ENCODE results near the gene QDPR.
"Not testable (repeated sequence)": the region's sequence is repeated elsewhere in the genome, so short reads cannot be mapped to it uniquely, and the experiment has no call there.

QDPR gene

GRCh38 chr4:17492058-17492741 lies 19.7 kb downstream of the QDPR start:
- no peak for DNase-seq (ENCODE audit: low read depth in 2 of 2)

GRCh38 chr4:17491196-17491595 lies 20.7 kb downstream of the QDPR start:
- no peak for DNase-seq (ENCODE audit: low read depth in 2 of 2)

GRCh38 chr4:17490575-17491059 lies 21.3 kb downstream of the QDPR start:
- no peak for DNase-seq (ENCODE audit: low read depth in 2 of 2)

GRCh38 chr4:17489721-17490120 lies 22.2 kb downstream of the QDPR start:
- DNase-seq (ENCODE audit: low read depth in 2 of 2): no peak

GRCh38 chr4:17489123-17489522 lies 22.8 kb downstream of the QDPR start:
- DNase-seq (ENCODE audit: low read depth in 2 of 2): no peak

GRCh38 chr4:17482716-17483115 lies 29.2 kb downstream of the QDPR start:
- DNase-seq (ENCODE audit: low read depth in 2 of 2): no peak

GRCh38 chr4:17480955-17481354 lies 30.9 kb downstream of the QDPR start:
- no peak for DNase-seq (ENCODE audit: low read depth in 2 of 2)

- no peak for DNase-seq (ENCODE audit: low read depth in 2 of 2)
Observed at GRCh38 chr4:17480210-17480927, 31.5 kb downstream of the QDPR start.

- no peak for DNase-seq (ENCODE audit: low read depth in 2 of 2)
Observed at GRCh38 chr4:17477774-17478472, 34.0 kb downstream of the QDPR start.

- DNase-seq (ENCODE audit: low read depth in 2 of 2): no peak
Observed at GRCh38 chr4:17476853-17477252, 35.0 kb downstream of the QDPR start.

GRCh38 chr4:17475481-17475880 lies 36.4 kb downstream of the QDPR start:
- no peak for DNase-seq (ENCODE audit: low read depth in 2 of 2)

GRCh38 chr4:17469931-17470674 lies 41.8 kb downstream of the QDPR start:
- no peak for DNase-seq (ENCODE audit: low read depth in 2 of 2)

GRCh38 chr4:17468619-17469221 lies 43.2 kb downstream of the QDPR start:
- DNase-seq (ENCODE audit: low read depth in 2 of 2): no peak

- DNase-seq (ENCODE audit: low read depth in 2 of 2): no peak
Observed at GRCh38 chr4:17463606-17464005, 48.3 kb downstream of the QDPR start.

- no peak for DNase-seq (ENCODE audit: low read depth in 2 of 2)
Observed at GRCh38 chr4:17450269-17450804, 61.6 kb downstream of the QDPR start.

- no peak for DNase-seq (ENCODE audit: low read depth in 2 of 2)
Observed at GRCh38 chr4:17448689-17449088, 63.2 kb downstream of the QDPR start.

GRCh38 chr4:17447675-17448298 lies 64.1 kb downstream of the QDPR start:
- peak in 1 of 2 experiments; percentile 17 for DNase-seq (ENCODE audit: low read depth in 2 of 2)

GRCh38 chr4:17447056-17447455 lies 64.8 kb downstream of the QDPR start:
- no peak for DNase-seq (ENCODE audit: low read depth in 2 of 2)

- not testable (repeated sequence) for DNase-seq (ENCODE audit: low read depth in 2 of 2)
Observed at GRCh38 chr4:17442477-17442876, 69.4 kb downstream of the QDPR start.

GRCh38 chr4:17437396-17437795 lies 74.5 kb downstream of the QDPR start:
- no peak for DNase-seq (ENCODE audit: low read depth in 2 of 2)

GRCh38 chr4:17436750-17437090 lies 75.2 kb downstream of the QDPR start:
- no peak for DNase-seq (ENCODE audit: low read depth in 2 of 2)
